HepG2 (cell line): Measurements from ENCODE around the gene PPP4C. TPM values are rescaled to one million over a fixed set of nuclear protein-coding genes. Genes with fewer than 3 reads are reported as not detected.

ENCODE experiments used
- DNMT1 ChIP-seq: sonication (generic); formaldehyde crosslinking; IDR thresholded peaks from 2 replicates; pipeline ENCODE4 v1.5.1; 2020; ENCODE audit warnings: mild to moderate bottlenecking, missing genetic modification reagents
- FOXO1 ChIP-seq: sonication (generic); formaldehyde crosslinking; IDR thresholded peaks from 2 replicates; pipeline ENCODE4 v1.4.0; 2020; ENCODE audit warnings: missing genetic modification reagents
- HNF4G ChIP-seq, 2 experiments: sonication (generic) in 1 of 2; formaldehyde crosslinking in 1 of 2; IDR thresholded peaks; 2 replicates each; pipeline versions ENCODE4 v1.4.0 to v1.6.1; 2011 to 2020; ENCODE audit warnings: borderline replicate concordance in 2 of 2, low read depth in 2 of 2, mild to moderate bottlenecking in 2 of 2, low read length in 1 of 2, missing genetic modification reagents in 1 of 2, moderate library complexity in 1 of 2
- MBNL3 ChIP-seq: fragments of 250-450 bp; sonication (Bioruptor Pico); conservative IDR thresholded peaks from 2 replicates; pipeline ENCODE4 v1.8.0; 2022; ENCODE audit warnings: mild to moderate bottlenecking, inconsistent platforms
- POGZ ChIP-seq: sonication (generic); formaldehyde crosslinking; IDR thresholded peaks from 2 replicates; pipeline ENCODE4 v1.4.0; 2020; ENCODE audit warnings: mild to moderate bottlenecking, missing genetic modification reagents
- ZFP41 ChIP-seq: sonication (generic); formaldehyde crosslinking; IDR thresholded peaks from 2 replicates; pipeline ENCODE4 v1.4.0; 2020; ENCODE audit warnings: mild to moderate bottlenecking, missing genetic modification reagents, borderline replicate concordance
- ZNF460 ChIP-seq: sonication (generic); formaldehyde crosslinking; IDR thresholded peaks from 2 replicates; pipeline ENCODE4 v1.5.1; 2020; ENCODE audit warnings: missing genetic modification reagents, mild to moderate bottlenecking, borderline replicate concordance
- ZNF616 ChIP-seq: sonication (generic); formaldehyde crosslinking; IDR thresholded peaks from 2 replicates; pipeline ENCODE4 v1.5.0; 2020; ENCODE audit warnings: low read depth, mild to moderate bottlenecking, missing genetic modification reagents
- ZNF7 ChIP-seq: IDR thresholded peaks from 2 replicates; pipeline ENCODE4 v1.6.1; 2016; ENCODE audit warnings: missing biosample characterization, missing genetic modification reagents
- polyA plus RNA-seq, 8 experiments: library from polyadenylated mRNA; depleted of rRNA in 3 of 8; stranded (reverse) in 7 of 8; unstranded in 1 of 8; fragments of >200 nt; fragmentation: Illumina TruSeq in 4 of 8; extraction: Trizol in 4 of 8; gene quantifications; 2 replicates each; pipeline versions ENCODE4 v1.2.1 to v1.2.3, GENCODE V29; 2011 to 2016; ENCODE audit warnings: low read depth in 4 of 8, missing spikeins in 1 of 8, mixed read lengths in 1 of 8; ENCODE audit not compliant: insufficient read depth in 1 of 8
- total RNA-seq, 5 experiments: library from RNA; depleted of rRNA; stranded (reverse); fragments of >200 nt; fragmentation: Illumina TruSeq; extraction: Trizol; gene quantifications; 2 replicates each; pipeline ENCODE4 v1.2.3, GENCODE V29; 2016; ENCODE audit warnings: low read depth in 1 of 5
- TF ChIP-seq, protein P1 (sequence below): sonication (generic); formaldehyde crosslinking; IDR thresholded peaks from 2 replicates; pipeline ENCODE4 v1.4.0; 2020; ENCODE audit warnings: missing genetic modification reagents
- TF ChIP-seq, protein P2 (sequence below): sonication (generic); formaldehyde crosslinking; IDR thresholded peaks from 2 replicates; pipeline ENCODE4 v1.8.0; 2022; ENCODE audit warnings: missing genetic modification reagents, mild to moderate bottlenecking, moderate library complexity, borderline replicate concordance
- TF ChIP-seq, protein P3 (sequence below): sonication (generic); formaldehyde crosslinking; IDR thresholded peaks from 2 replicates; pipeline ENCODE4 v1.4.0; 2020; ENCODE audit warnings: mild to moderate bottlenecking, missing genetic modification reagents
- TF ChIP-seq, protein P4 (sequence below): sonication (generic); formaldehyde crosslinking; IDR thresholded peaks from 2 replicates; pipeline ENCODE4 v1.8.1; 2023; ENCODE audit warnings: missing genetic modification reagents, inconsistent platforms, borderline replicate concordance
- TF ChIP-seq, protein P5 (sequence below): sonication (generic); formaldehyde crosslinking; IDR thresholded peaks from 2 replicates; pipeline ENCODE4; 2020; ENCODE audit warnings: missing genetic modification reagents, mild to moderate bottlenecking, borderline replicate concordance

PPP4C gene
- total and polyA plus RNA-seq, 2 of the 13 experiments (the other 11 are each of a cell fraction or from before 2014, with no cell fraction given) = 176 to 220 TPM

DNA sequence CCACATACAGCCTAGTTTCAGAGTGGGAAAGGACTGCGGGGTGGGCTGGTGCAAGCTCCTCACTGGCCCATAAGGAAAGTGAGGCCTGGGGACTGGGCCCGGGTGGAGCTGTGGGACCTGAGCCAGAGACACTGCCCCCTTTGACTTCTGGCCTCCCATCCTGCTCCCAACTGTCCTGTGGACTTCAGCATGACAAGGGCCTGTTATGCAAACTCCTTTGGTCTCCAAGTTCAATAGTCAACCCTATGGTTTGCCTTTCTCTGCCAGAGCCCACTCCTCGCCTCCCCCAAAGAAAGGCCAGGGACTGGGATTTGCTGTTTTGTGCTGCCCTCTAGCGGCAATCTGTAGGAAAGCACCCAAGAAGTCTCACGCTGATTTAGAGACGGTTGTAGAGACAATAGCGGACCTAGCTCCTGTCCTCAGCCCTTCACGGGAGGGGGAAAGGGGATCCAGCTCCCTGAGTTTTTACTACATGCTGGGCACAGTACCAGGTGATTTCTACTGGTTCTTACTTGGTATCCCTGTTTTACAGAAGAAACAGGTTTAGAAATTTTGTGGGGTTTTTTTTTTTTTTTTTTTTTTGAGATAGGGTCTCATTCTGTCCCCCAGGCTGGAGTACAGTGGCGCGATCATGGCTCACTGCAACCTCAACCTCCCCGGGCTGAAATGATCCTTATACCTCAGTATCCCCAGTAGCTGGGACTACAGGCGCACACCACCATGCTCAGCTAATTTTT is 43.5 kb upstream of the PPP4C start (continued):
- TF ChIP-seq, protein P1, sequence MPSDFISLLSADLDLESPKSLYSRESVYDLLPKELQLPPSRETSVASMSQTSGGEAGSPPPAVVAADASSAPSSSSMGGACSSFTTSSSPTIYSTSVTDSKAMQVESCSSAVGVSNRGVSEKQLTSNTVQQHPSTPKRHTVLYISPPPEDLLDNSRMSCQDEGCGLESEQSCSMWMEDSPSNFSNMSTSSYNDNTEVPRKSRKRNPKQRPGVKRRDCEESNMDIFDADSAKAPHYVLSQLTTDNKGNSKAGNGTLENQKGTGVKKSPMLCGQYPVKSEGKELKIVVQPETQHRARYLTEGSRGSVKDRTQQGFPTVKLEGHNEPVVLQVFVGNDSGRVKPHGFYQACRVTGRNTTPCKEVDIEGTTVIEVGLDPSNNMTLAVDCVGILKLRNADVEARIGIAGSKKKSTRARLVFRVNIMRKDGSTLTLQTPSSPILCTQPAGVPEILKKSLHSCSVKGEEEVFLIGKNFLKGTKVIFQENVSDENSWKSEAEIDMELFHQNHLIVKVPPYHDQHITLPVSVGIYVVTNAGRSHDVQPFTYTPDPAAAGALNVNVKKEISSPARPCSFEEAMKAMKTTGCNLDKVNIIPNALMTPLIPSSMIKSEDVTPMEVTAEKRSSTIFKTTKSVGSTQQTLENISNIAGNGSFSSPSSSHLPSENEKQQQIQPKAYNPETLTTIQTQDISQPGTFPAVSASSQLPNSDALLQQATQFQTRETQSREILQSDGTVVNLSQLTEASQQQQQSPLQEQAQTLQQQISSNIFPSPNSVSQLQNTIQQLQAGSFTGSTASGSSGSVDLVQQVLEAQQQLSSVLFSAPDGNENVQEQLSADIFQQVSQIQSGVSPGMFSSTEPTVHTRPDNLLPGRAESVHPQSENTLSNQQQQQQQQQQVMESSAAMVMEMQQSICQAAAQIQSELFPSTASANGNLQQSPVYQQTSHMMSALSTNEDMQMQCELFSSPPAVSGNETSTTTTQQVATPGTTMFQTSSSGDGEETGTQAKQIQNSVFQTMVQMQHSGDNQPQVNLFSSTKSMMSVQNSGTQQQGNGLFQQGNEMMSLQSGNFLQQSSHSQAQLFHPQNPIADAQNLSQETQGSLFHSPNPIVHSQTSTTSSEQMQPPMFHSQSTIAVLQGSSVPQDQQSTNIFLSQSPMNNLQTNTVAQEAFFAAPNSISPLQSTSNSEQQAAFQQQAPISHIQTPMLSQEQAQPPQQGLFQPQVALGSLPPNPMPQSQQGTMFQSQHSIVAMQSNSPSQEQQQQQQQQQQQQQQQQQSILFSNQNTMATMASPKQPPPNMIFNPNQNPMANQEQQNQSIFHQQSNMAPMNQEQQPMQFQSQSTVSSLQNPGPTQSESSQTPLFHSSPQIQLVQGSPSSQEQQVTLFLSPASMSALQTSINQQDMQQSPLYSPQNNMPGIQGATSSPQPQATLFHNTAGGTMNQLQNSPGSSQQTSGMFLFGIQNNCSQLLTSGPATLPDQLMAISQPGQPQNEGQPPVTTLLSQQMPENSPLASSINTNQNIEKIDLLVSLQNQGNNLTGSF = no peak
- TF ChIP-seq FOXO1 (CRISPR knock-in tag) (no peak; the same call in 1 of the 2 replicates), ZNF7 (CRISPR knock-in tag) (no peak), MBNL3 (CRISPR knock-in tag) (no peak), ZNF460 (CRISPR knock-in tag) (no peak; the same call in 1 of the 2 replicates), ZNF616 (CRISPR knock-in tag) (no peak), POGZ (CRISPR knock-in tag) (no peak), HNF4G (IDR thresholded peaks at IDR 0.05; ENCODE audit: borderline replicate concordance, low read depth, low read length) (0 out of 2 replicates have a peak, but pooled peaks have one; percentile 57), HNF4G (CRISPR knock-in tag; IDR thresholded peaks at IDR 0.05; ENCODE audit: borderline replicate concordance, low read depth) (no peak), ZFP41 (CRISPR knock-in tag) (no peak), DNMT1 (no peak)
- TF ChIP-seq, protein P2, sequence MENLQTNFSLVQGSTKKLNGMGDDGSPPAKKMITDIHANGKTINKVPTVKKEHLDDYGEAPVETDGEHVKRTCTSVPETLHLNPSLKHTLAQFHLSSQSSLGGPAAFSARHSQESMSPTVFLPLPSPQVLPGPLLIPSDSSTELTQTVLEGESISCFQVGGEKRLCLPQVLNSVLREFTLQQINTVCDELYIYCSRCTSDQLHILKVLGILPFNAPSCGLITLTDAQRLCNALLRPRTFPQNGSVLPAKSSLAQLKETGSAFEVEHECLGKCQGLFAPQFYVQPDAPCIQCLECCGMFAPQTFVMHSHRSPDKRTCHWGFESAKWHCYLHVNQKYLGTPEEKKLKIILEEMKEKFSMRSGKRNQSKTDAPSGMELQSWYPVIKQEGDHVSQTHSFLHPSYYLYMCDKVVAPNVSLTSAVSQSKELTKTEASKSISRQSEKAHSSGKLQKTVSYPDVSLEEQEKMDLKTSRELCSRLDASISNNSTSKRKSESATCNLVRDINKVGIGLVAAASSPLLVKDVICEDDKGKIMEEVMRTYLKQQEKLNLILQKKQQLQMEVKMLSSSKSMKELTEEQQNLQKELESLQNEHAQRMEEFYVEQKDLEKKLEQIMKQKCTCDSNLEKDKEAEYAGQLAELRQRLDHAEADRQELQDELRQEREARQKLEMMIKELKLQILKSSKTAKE (CRISPR knock-in tag) = no peak
- TF ChIP-seq, protein P3, sequence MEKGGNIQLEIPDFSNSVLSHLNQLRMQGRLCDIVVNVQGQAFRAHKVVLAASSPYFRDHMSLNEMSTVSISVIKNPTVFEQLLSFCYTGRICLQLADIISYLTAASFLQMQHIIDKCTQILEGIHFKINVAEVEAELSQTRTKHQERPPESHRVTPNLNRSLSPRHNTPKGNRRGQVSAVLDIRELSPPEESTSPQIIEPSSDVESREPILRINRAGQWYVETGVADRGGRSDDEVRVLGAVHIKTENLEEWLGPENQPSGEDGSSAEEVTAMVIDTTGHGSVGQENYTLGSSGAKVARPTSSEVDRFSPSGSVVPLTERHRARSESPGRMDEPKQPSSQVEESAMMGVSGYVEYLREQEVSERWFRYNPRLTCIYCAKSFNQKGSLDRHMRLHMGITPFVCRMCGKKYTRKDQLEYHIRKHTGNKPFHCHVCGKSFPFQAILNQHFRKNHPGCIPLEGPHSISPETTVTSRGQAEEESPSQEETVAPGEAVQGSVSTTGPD (CRISPR knock-in tag) = no peak
- TF ChIP-seq, protein P4, sequence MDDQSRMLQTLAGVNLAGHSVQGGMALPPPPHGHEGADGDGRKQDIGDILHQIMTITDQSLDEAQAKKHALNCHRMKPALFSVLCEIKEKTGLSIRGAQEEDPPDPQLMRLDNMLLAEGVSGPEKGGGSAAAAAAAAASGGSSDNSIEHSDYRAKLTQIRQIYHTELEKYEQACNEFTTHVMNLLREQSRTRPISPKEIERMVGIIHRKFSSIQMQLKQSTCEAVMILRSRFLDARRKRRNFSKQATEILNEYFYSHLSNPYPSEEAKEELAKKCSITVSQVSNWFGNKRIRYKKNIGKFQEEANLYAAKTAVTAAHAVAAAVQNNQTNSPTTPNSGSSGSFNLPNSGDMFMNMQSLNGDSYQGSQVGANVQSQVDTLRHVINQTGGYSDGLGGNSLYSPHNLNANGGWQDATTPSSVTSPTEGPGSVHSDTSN (CRISPR knock-in tag) = no peak
- TF ChIP-seq, protein P5, sequence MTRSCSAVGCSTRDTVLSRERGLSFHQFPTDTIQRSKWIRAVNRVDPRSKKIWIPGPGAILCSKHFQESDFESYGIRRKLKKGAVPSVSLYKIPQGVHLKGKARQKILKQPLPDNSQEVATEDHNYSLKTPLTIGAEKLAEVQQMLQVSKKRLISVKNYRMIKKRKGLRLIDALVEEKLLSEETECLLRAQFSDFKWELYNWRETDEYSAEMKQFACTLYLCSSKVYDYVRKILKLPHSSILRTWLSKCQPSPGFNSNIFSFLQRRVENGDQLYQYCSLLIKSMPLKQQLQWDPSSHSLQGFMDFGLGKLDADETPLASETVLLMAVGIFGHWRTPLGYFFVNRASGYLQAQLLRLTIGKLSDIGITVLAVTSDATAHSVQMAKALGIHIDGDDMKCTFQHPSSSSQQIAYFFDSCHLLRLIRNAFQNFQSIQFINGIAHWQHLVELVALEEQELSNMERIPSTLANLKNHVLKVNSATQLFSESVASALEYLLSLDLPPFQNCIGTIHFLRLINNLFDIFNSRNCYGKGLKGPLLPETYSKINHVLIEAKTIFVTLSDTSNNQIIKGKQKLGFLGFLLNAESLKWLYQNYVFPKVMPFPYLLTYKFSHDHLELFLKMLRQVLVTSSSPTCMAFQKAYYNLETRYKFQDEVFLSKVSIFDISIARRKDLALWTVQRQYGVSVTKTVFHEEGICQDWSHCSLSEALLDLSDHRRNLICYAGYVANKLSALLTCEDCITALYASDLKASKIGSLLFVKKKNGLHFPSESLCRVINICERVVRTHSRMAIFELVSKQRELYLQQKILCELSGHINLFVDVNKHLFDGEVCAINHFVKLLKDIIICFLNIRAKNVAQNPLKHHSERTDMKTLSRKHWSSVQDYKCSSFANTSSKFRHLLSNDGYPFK (CRISPR knock-in tag) = no peak
